GM23338 (cell line): ENCODE results near the gene MTCL1.

Experiments used
- ETS1 ChIP-seq: IDR thresholded peaks from 2 replicates; pipeline ENCODE4 v1.6.1; 2016; ENCODE audit warnings: antibody characterized with exemption
- EZH2 ChIP-seq: fragments of 200-600 bp; sonication (generic); IDR thresholded peaks from one replicate; pipeline ENCODE4 v1.8.0; 2017; ENCODE audit warnings: antibody characterized with exemption, mild to moderate bottlenecking, low read depth; ENCODE audit not compliant: unreplicated experiment
- EZH2phosphoT487 ChIP-seq: fragments of 200-600 bp; sonication (generic); IDR thresholded peaks from one replicate; pipeline ENCODE4 v1.8.1; 2018; ENCODE audit warnings: antibody characterized with exemption; ENCODE audit not compliant: unreplicated experiment
- REST ChIP-seq: IDR thresholded peaks from one replicate; pipeline ENCODE4 v1.6.1; 2018; ENCODE audit warnings: antibody characterized with exemption; ENCODE audit not compliant: unreplicated experiment
- TF ChIP-seq, protein P1 (sequence below), 2 experiments: fragments of 200-600 bp in 1 of 2; sonication (generic) in 1 of 2; conservative IDR thresholded peaks; 2 replicates each; pipeline versions ENCODE4 v1.5.1 to v1.6.1; 2016 to 2017; ENCODE audit warnings: antibody characterized with exemption in 2 of 2, low read depth in 2 of 2, mild to moderate bottlenecking in 2 of 2, moderate library complexity in 1 of 2

- TF ChIP-seq EZH2phosphoT487 (no peak), EZH2 (no peak), REST (no peak), ETS1 (no peak)
- TF ChIP-seq, protein P1, sequence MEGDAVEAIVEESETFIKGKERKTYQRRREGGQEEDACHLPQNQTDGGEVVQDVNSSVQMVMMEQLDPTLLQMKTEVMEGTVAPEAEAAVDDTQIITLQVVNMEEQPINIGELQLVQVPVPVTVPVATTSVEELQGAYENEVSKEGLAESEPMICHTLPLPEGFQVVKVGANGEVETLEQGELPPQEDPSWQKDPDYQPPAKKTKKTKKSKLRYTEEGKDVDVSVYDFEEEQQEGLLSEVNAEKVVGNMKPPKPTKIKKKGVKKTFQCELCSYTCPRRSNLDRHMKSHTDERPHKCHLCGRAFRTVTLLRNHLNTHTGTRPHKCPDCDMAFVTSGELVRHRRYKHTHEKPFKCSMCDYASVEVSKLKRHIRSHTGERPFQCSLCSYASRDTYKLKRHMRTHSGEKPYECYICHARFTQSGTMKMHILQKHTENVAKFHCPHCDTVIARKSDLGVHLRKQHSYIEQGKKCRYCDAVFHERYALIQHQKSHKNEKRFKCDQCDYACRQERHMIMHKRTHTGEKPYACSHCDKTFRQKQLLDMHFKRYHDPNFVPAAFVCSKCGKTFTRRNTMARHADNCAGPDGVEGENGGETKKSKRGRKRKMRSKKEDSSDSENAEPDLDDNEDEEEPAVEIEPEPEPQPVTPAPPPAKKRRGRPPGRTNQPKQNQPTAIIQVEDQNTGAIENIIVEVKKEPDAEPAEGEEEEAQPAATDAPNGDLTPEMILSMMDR (conservative IDR thresholded peaks at IDR 0.05; ENCODE audit: low read depth in 2 of 2) = no peak
Measured at GRCh38 chr18:8783994-8784530, 78.7 kb downstream of the MTCL1 start.
